HCT116 (cell line): Measurements from ENCODE around the gene ANO8. TPM values are rescaled to one million over a fixed set of nuclear protein-coding genes. Genes with fewer than 3 reads are reported as not detected.

Experiments
- ATAC-seq: fragments of 200-7000 bp; cut with Tn5 transposase; 2 replicates; pipeline ENCODE4 v1.9.1; 2020; ENCODE audit warnings: mild to moderate bottlenecking, moderate library complexity
- BruUV-seq: library from RNA; stranded (reverse); fragments of 400-500 nt; replicated peaks from 2 replicates; lab custom pipeline; 2021; lab: Mats Ljungman, UMichigan
- CTCF ChIA-PET: fragments of 300-600 bp; sonication (Branson Sonifier 250); formaldehyde crosslinking; loops from one replicate; lab custom pipeline; 2021; ENCODE audit warnings: antibody characterized with exemption; lab: Charles Lee
- POLR2A ChIA-PET: fragments of 300-600, 350-600 bp; sonication (Branson Sonifier 250); formaldehyde crosslinking; loops from one replicate; lab custom pipeline; 2021; ENCODE audit warnings: antibody characterized with exemption; lab: Charles Lee
- RAD21 ChIA-PET, 2 experiments: fragments of 300-600 bp; sonication (Branson Sonifier 250); formaldehyde crosslinking; loops; one replicate each; lab custom pipeline; 2023; ENCODE audit warnings: low total read pairs in 2 of 2; ENCODE audit not compliant: uncharacterized antibody in 2 of 2, unreplicated experiment in 2 of 2, low non-redundant PET in 1 of 2; lab: Charles Lee
- DNase-seq: peaks from one replicate; pipeline ENCODE4 v3.0.0-alpha.2; 2010; ENCODE audit warnings: low read depth, low spot score
- H2AFZ ChIP-seq: fragments of 200-600 bp; shearing (Covaris generic), sonication (generic); 2 replicates; pipeline ENCODE4 v1.6.1; 2017; ENCODE audit warnings: low read depth, mixed run types, mixed read lengths, antibody characterized with exemption, low read length; ENCODE audit not compliant: poor library complexity, severe bottlenecking
- H3K27ac ChIP-seq: 2 replicates; pipeline ENCODE4 v1.5.1; 2012; ENCODE audit warnings: low read depth, low read length
- H3K27me3 ChIP-seq: fragments of 200-600 bp; sonication (generic); 2 replicates; pipeline ENCODE4 v1.6.1; 2016; ENCODE audit warnings: mixed run types, low read length, mixed read lengths; ENCODE audit not compliant: insufficient read depth
- H3K36me3 ChIP-seq, 2 experiments: fragments of 200-500 bp in 1 of 2; fragments of 200-600 bp in 1 of 2; sonication (Bioruptor generic) in 1 of 2; sonication (generic) in 1 of 2; 2 replicates each; pipeline versions ENCODE4 v1.5.1 to v1.6.1; 2014 to 2016; ENCODE audit warnings: low read length in 2 of 2, inconsistent platforms in 1 of 2, mixed read lengths in 1 of 2, mixed run types in 1 of 2; ENCODE audit not compliant: insufficient read depth in 2 of 2, control insufficient read depth in 1 of 2
- H3K4me1 ChIP-seq, 2 experiments: fragments of 200-600 bp in 1 of 2; sonication (generic) in 1 of 2; 2 replicates each; pipeline versions ENCODE4 v1.5.1 to v1.6.1; 2012 to 2017; ENCODE audit warnings: low read length in 2 of 2, inconsistent platforms in 1 of 2, mild to moderate bottlenecking in 1 of 2, mixed read lengths in 1 of 2, mixed run types in 1 of 2, moderate library complexity in 1 of 2; ENCODE audit not compliant: insufficient read depth in 2 of 2, control insufficient read depth in 1 of 2
- H3K4me2 ChIP-seq: fragments of 200-600 bp; sonication (generic); 2 replicates; pipeline ENCODE4 v1.6.1; 2017; ENCODE audit warnings: mixed run types, low read length, mixed read lengths
- H3K4me3 ChIP-seq, 2 experiments: fragments of 200-600 bp in 1 of 2; sonication (generic) in 1 of 2; replicated peaks in 1 of 2; 2 replicates each; pipeline ENCODE4 v1.5.1; 2011 to 2016; ENCODE audit warnings: low read length in 2 of 2, control low read depth in 1 of 2, low read depth in 1 of 2, mild to moderate bottlenecking in 1 of 2, mixed read lengths in 1 of 2, mixed run types in 1 of 2
- H3K79me2 ChIP-seq: fragments of 200-600 bp; sonication (generic); 2 replicates; pipeline ENCODE4 v1.6.1; 2017; ENCODE audit warnings: mild to moderate bottlenecking, mixed run types, low read length, moderate library complexity, mixed read lengths; ENCODE audit not compliant: insufficient read depth
- H3K9ac ChIP-seq: fragments of 200-600 bp; sonication (generic); 2 replicates; pipeline ENCODE4 v1.6.1; 2016; ENCODE audit warnings: low read length, mixed read lengths
- H3K9me2 ChIP-seq: fragments of 200-600 bp; sonication (generic), shearing (Covaris generic); 2 replicates; pipeline ENCODE4 v1.6.1; 2017; ENCODE audit warnings: mixed run types, mild to moderate bottlenecking, moderate library complexity; ENCODE audit not compliant: insufficient read depth
- H3K9me3 ChIP-seq, 2 experiments: fragments of 200-500 bp in 1 of 2; fragments of 200-600 bp in 1 of 2; sonication (Bioruptor generic) in 1 of 2; sonication (generic) in 1 of 2; 2 replicates each; pipeline ENCODE4 v1.6.1; 2014 to 2017; ENCODE audit warnings: low read length in 2 of 2, mixed read lengths in 2 of 2, inconsistent platforms in 1 of 2, low read depth in 1 of 2, mild to moderate bottlenecking in 1 of 2, mixed run types in 1 of 2, moderate library complexity in 1 of 2; ENCODE audit not compliant: control insufficient read depth in 1 of 2, insufficient read depth in 1 of 2
- H4K20me1 ChIP-seq: fragments of 200-600 bp; sonication (generic), shearing (Covaris generic); 2 replicates; pipeline ENCODE4 v1.6.1; 2017; ENCODE audit warnings: mixed run types, mild to moderate bottlenecking, moderate library complexity; ENCODE audit not compliant: insufficient read depth
- CBX3 ChIP-seq: IDR thresholded peaks from 2 replicates; pipeline ENCODE4 v1.6.1; 2012; ENCODE audit warnings: low read depth
- EGR1 ChIP-seq: IDR thresholded peaks from 2 replicates; pipeline ENCODE4 v1.6.1; 2012; ENCODE audit warnings: low read depth
- ELF1 ChIP-seq: IDR thresholded peaks from 2 replicates; pipeline ENCODE4 v1.6.1; 2012; ENCODE audit warnings: low read depth, borderline replicate concordance
- EZH2phosphoT487 ChIP-seq: fragments of 200-600 bp; IDR thresholded peaks from 2 replicates; pipeline ENCODE4 v1.6.1; 2018; ENCODE audit warnings: antibody characterized with exemption, borderline replicate concordance
- MAX ChIP-seq: IDR thresholded peaks from 2 replicates; pipeline ENCODE4 v1.6.1; 2012
- POLR2A ChIP-seq: IDR thresholded peaks from 2 replicates; pipeline ENCODE4 v1.7.0; 2011; ENCODE audit warnings: borderline replicate concordance; ENCODE audit not compliant: insufficient read depth, insufficient read length; ENCODE audit errors: extremely low read depth
- POLR2AphosphoS5 ChIP-seq: IDR thresholded peaks from 2 replicates; pipeline ENCODE4 v1.6.1; 2011; ENCODE audit warnings: mild to moderate bottlenecking, low read depth, low read length, moderate library complexity
- SIN3A ChIP-seq: IDR thresholded peaks from 2 replicates; pipeline ENCODE4 v1.6.1; 2012; ENCODE audit warnings: low read depth
- SP1 ChIP-seq: IDR thresholded peaks from 2 replicates; pipeline ENCODE4 v1.6.1; 2012; ENCODE audit warnings: low read depth
- ZFX ChIP-seq: fragments of 450-650 bp; IDR thresholded peaks from 2 replicates; pipeline ENCODE4 v1.6.1; 2017
- ZNF274 ChIP-seq: fragments of 200-500 bp; sonication (Bioruptor generic); IDR thresholded peaks from 2 replicates; pipeline ENCODE4 v1.6.1; 2014; ENCODE audit warnings: mild to moderate bottlenecking, low read depth, low read length, inconsistent platforms
- intact Hi-C: fragments of 100-400 bp; cut with micrococcal nuclease; formaldehyde crosslinking; loops from 2 replicates; pipeline ENCODE4 v1.10.0; 2022
- total RNA-seq: library from RNA; stranded (reverse); gene quantifications from one replicate; pipeline ENCODE4 v1.2.1, GENCODE V29; 2021; ENCODE audit not compliant: unreplicated experiment
- TF ChIP-seq, protein P1 (sequence below), 3 experiments: fragments of 200-600 bp in 1 of 3; sonication (generic) in 1 of 3; IDR thresholded peaks in 2 of 3; conservative IDR thresholded peaks in 1 of 3; 2 replicates each; pipeline ENCODE4 v1.5.1; 2012 to 2017; ENCODE audit warnings: low read depth in 2 of 3, low read length in 2 of 3, antibody characterized with exemption in 1 of 3, borderline replicate concordance in 1 of 3, control low read depth in 1 of 3, mild to moderate bottlenecking in 1 of 3, mixed read lengths in 1 of 3, mixed run types in 1 of 3, moderate library complexity in 1 of 3; ENCODE audit not compliant: insufficient read depth in 1 of 3

Gene ANO8
- total RNA-seq, 1 experiment from 2014 or later = 22.9 TPM

DNA sequence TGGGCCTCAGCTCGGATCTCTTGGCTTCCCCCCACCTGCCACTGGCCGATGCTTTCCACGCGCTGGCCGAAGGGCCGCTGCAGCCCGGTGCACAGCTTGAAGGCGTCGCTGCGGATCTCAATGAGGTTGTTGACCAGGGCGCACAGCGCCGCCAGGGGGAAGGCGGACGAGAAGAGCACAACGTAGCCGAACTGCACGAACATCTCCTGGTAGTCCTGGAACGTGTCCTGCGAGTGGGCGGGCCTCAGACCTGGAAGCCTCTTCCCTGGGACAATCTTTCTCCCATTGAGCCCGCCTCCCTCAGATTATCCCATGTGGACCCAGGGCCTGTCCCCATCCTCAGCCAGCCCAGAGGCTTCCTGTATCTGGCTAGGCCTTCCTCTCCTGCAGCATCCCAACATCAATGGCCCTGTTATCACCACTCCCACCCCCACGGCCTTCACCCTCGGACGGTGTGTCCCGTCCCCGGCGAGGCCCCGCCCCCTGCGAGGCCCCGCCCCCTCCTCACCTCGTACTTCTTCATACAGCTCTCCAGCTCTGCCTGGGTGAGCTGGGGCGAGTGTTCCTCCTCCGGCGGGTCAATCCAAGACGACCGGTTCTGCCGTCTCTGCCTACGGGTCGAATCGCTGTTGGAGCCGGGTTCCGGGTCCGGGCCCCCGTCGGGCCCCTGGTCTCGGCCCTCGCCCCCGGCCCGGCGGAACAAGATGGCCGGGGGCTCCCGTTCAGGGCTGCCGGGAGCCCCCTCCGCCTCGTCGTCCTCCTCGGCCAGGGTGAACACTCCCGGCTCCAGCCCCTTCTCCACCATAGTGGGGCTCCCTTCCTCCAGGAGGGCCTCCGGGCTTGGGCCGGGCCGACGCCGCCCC, 6.8 kb downstream of the ANO8 start:
- Histone ChIP-seq H3K9me2 (no peaks in the 10 kb centered on the region), H3K4me3 (peak overlapping the region; percentile 50 to 65), H3K4me1 (peaks cover 12 to 26% of the 10 kb centered on the region in 2 experiments), H3K4me2 (peak overlapping the region; percentile 86), H3K9me3 (no peaks in the 10 kb centered on the region), H3K27me3 (no peaks in the 10 kb centered on the region), H4K20me1 (no peaks in the 10 kb centered on the region), H2AFZ (no peak overlapping the region), H3K36me3 (no peaks in the 10 kb centered on the region), H3K9ac (peak overlapping the region; percentile 67), H3K27ac (peak overlapping the region; percentile 90), H3K79me2 (no peaks in the 10 kb centered on the region)
- ChIA-PET RAD21 (no interaction called here), POLR2A (interaction anchor here (0.6 to 2.8 kb wide), 5 partner anchors 10 to 70 kb away, joined by 3 to 9 read pairs (median 6); partner anchors contain the start of gene DDA1), CTCF (interaction anchor here (0.6 to 3.0 kb wide), 4 partner anchors 8 to 262 kb away, joined by 4 to 12 read pairs (median 4); partner anchors contain the start of gene DDA1)
- ATAC-seq (peak; percentile 84), DNase-seq (peak; percentile 82)
- BruUV-seq = TSS peak; percentile 25
- TF ChIP-seq, protein P1, sequence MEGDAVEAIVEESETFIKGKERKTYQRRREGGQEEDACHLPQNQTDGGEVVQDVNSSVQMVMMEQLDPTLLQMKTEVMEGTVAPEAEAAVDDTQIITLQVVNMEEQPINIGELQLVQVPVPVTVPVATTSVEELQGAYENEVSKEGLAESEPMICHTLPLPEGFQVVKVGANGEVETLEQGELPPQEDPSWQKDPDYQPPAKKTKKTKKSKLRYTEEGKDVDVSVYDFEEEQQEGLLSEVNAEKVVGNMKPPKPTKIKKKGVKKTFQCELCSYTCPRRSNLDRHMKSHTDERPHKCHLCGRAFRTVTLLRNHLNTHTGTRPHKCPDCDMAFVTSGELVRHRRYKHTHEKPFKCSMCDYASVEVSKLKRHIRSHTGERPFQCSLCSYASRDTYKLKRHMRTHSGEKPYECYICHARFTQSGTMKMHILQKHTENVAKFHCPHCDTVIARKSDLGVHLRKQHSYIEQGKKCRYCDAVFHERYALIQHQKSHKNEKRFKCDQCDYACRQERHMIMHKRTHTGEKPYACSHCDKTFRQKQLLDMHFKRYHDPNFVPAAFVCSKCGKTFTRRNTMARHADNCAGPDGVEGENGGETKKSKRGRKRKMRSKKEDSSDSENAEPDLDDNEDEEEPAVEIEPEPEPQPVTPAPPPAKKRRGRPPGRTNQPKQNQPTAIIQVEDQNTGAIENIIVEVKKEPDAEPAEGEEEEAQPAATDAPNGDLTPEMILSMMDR (IDR thresholded peaks at IDR 0.05 in 2 of 3, conservative IDR thresholded peaks at IDR 0.05 in 1 of 3; ENCODE audit: borderline replicate concordance in 1 of 3, insufficient read depth in 1 of 3, low read depth in 2 of 3, low read length in 2 of 3) = peak in 2 of 3 experiments; percentile 54 to 76; a peak in 4 of 6 replicates
- TF ChIP-seq SP1 (no peak), EZH2phosphoT487 (no peak), ZNF274 (no peak), POLR2A (peak; percentile 42), ELF1 (no peak), MAX (peak; percentile 76; the same call in 1 of the 2 replicates), CBX3 (no peak), SIN3A (no peak), POLR2AphosphoS5 (peak; percentile 79), EGR1 (peak; percentile 69), ZFX (0 out of 2 replicates have a peak, but pooled peaks have one; percentile 19)
- intact Hi-C loops = no loop called here
